ENCODE measurements around the gene RILP.
"Not testable (repeated sequence)": the region's sequence is repeated elsewhere in the genome, so short reads cannot be mapped to it uniquely, and the experiment has no call there.

Gene RILP

GRCh38 chr17:1673041-1673785 lies 23.5 kb upstream of the RILP start:
- H3K4me3 ChIP-seq (ENCODE audit: extremely low read depth, insufficient read depth, low read length, poor library complexity, severe bottlenecking), result no peak overlapping the region
- no peaks in the 10 kb centered on the region for H3K4me1 ChIP-seq (ENCODE audit: control insufficient read depth, insufficient read depth, low read length, poor library complexity, severe bottlenecking)
- H3K36me3 ChIP-seq (ENCODE audit: control insufficient read depth, insufficient read depth, low read length), result peaks cover 98% of the 10 kb centered on the region
- H3K27ac ChIP-seq (ENCODE audit: low read depth, low read length, severe bottlenecking), result no peak overlapping the region
- H3K9me3 ChIP-seq (ENCODE audit: control insufficient read depth, low read length), result no peaks in the 10 kb centered on the region
- 97 to 99% methylated on average over 25 to 26 of the region's 26 CpGs for WGBS, 2 experiments (ENCODE audit: insufficient coverage in 2 of 2)

- not testable (repeated sequence) for H3K4me1 ChIP-seq (ENCODE audit: control insufficient read depth, insufficient read depth, low read length, poor library complexity, severe bottlenecking); H3K9me3 ChIP-seq (ENCODE audit: control insufficient read depth, low read length); H3K27ac ChIP-seq (ENCODE audit: low read depth, low read length, severe bottlenecking); H3K4me3 ChIP-seq (ENCODE audit: extremely low read depth, insufficient read depth, low read length, poor library complexity, severe bottlenecking)
- no CpG with 5 or more reads among the region's 5 CpGs for WGBS, 2 experiments (ENCODE audit: insufficient coverage in 2 of 2)
- peaks cover 92% of the 10 kb centered on the region for H3K36me3 ChIP-seq (ENCODE audit: control insufficient read depth, insufficient read depth, low read length)
These were observed 14.3 kb upstream of the RILP start for GRCh38 chr17:1663934-1664333.

- Histone ChIP-seq H3K36me3 (ENCODE audit: control insufficient read depth, insufficient read depth, low read length) (peaks cover 94% of the 10 kb centered on the region), H3K4me3 (ENCODE audit: extremely low read depth, insufficient read depth, low read length, poor library complexity, severe bottlenecking) (no peak overlapping the region), H3K4me1 (ENCODE audit: control insufficient read depth, insufficient read depth, low read length, poor library complexity, severe bottlenecking) (no peaks in the 10 kb centered on the region), H3K27ac (ENCODE audit: low read depth, low read length, severe bottlenecking) (no peak overlapping the region), H3K9me3 (ENCODE audit: control insufficient read depth, low read length) (no peaks in the 10 kb centered on the region)
- 94 to 100% methylated on average over 12 of the region's 12 CpGs for WGBS, 2 experiments (ENCODE audit: insufficient coverage in 2 of 2)
These were observed 11.4 kb upstream of the RILP start for GRCh38 chr17:1661045-1661444.

GRCh38 chr17:1658100-1658499 lies 8.4 kb upstream of the RILP start:
- Histone ChIP-seq H3K27ac (ENCODE audit: low read depth, low read length, severe bottlenecking) (no peak overlapping the region), H3K36me3 (ENCODE audit: control insufficient read depth, insufficient read depth, low read length) (peaks cover 93% of the 10 kb centered on the region), H3K9me3 (ENCODE audit: control insufficient read depth, low read length) (no peaks in the 10 kb centered on the region), H3K4me1 (ENCODE audit: control insufficient read depth, insufficient read depth, low read length, poor library complexity, severe bottlenecking) (no peaks in the 10 kb centered on the region), H3K4me3 (ENCODE audit: extremely low read depth, insufficient read depth, low read length, poor library complexity, severe bottlenecking) (no peak overlapping the region)
- WGBS, 2 experiments (ENCODE audit: insufficient coverage in 2 of 2), result 90 to 94% methylated on average over 2 to 6 of the region's 9 CpGs

- H3K4me1 ChIP-seq (ENCODE audit: control insufficient read depth, insufficient read depth, low read length, poor library complexity, severe bottlenecking), result peaks cover 18% of the 10 kb centered on the region
- H3K9me3 ChIP-seq (ENCODE audit: control insufficient read depth, low read length), result no peaks in the 10 kb centered on the region
- no peak overlapping the region for H3K4me3 ChIP-seq (ENCODE audit: extremely low read depth, insufficient read depth, low read length, poor library complexity, severe bottlenecking)
- H3K27ac ChIP-seq (ENCODE audit: low read depth, low read length, severe bottlenecking), result no peak overlapping the region
- 95 to 97% methylated on average over 10 to 11 of the region's 14 CpGs for WGBS, 2 experiments (ENCODE audit: insufficient coverage in 2 of 2)
- H3K36me3 ChIP-seq (ENCODE audit: control insufficient read depth, insufficient read depth, low read length), result peaks cover 83% of the 10 kb centered on the region
These were observed 4.1 kb upstream of the RILP start for GRCh38 chr17:1653735-1654134.

GRCh38 chr17:1652794-1653193 lies 3.1 kb upstream of the RILP start:
- not testable (repeated sequence) for H3K27ac ChIP-seq (ENCODE audit: low read depth, low read length, severe bottlenecking); H3K4me3 ChIP-seq (ENCODE audit: extremely low read depth, insufficient read depth, low read length, poor library complexity, severe bottlenecking); H3K9me3 ChIP-seq (ENCODE audit: control insufficient read depth, low read length)
- H3K4me1 ChIP-seq (ENCODE audit: control insufficient read depth, insufficient read depth, low read length, poor library complexity, severe bottlenecking), result peaks cover 25% of the 10 kb centered on the region
- H3K36me3 ChIP-seq (ENCODE audit: control insufficient read depth, insufficient read depth, low read length), result peaks cover 74% of the 10 kb centered on the region
- 89 to 94% methylated on average over 6 to 7 of the region's 7 CpGs for WGBS, 2 experiments (ENCODE audit: insufficient coverage in 2 of 2)

GRCh38 chr17:1651559-1651844 lies 1.8 kb upstream of the RILP start:
- Histone ChIP-seq H3K36me3 (ENCODE audit: control insufficient read depth, insufficient read depth, low read length) (peaks cover 61% of the 10 kb centered on the region), H3K9me3 (ENCODE audit: control insufficient read depth, low read length) (no peaks in the 10 kb centered on the region), H3K27ac (ENCODE audit: low read depth, low read length, severe bottlenecking) (no peak overlapping the region), H3K4me1 (ENCODE audit: control insufficient read depth, insufficient read depth, low read length, poor library complexity, severe bottlenecking) (peaks cover 34% of the 10 kb centered on the region), H3K4me3 (ENCODE audit: extremely low read depth, insufficient read depth, low read length, poor library complexity, severe bottlenecking) (no peak overlapping the region)
- 92 to 100% methylated on average over 3 to 4 of the region's 4 CpGs for WGBS, 2 experiments (ENCODE audit: insufficient coverage in 2 of 2)

GRCh38 chr17:1650731-1651558 lies 1.3 kb upstream of the RILP start:
- no peak overlapping the region for H3K27ac ChIP-seq (ENCODE audit: low read depth, low read length, severe bottlenecking)
- no peak overlapping the region for H3K4me3 ChIP-seq (ENCODE audit: extremely low read depth, insufficient read depth, low read length, poor library complexity, severe bottlenecking)
- H3K36me3 ChIP-seq (ENCODE audit: control insufficient read depth, insufficient read depth, low read length), result peaks cover 55% of the 10 kb centered on the region
- no peaks in the 10 kb centered on the region for H3K9me3 ChIP-seq (ENCODE audit: control insufficient read depth, low read length)
- 92% methylated on average over 13 to 16 of the region's 22 CpGs for WGBS, 2 experiments (ENCODE audit: insufficient coverage in 2 of 2)
- H3K4me1 ChIP-seq (ENCODE audit: control insufficient read depth, insufficient read depth, low read length, poor library complexity, severe bottlenecking), result peaks cover 40% of the 10 kb centered on the region

- WGBS, 2 experiments (ENCODE audit: insufficient coverage in 2 of 2), result 1% methylated on average over 46 to 74 of the region's 100 CpGs
- Histone ChIP-seq H3K9me3 (ENCODE audit: control insufficient read depth, low read length) (no peaks in the 10 kb centered on the region), H3K4me3 (ENCODE audit: extremely low read depth, insufficient read depth, low read length, poor library complexity, severe bottlenecking) (peak overlapping the region; percentile 50), H3K36me3 (ENCODE audit: control insufficient read depth, insufficient read depth, low read length) (peaks cover 41% of the 10 kb centered on the region), H3K4me1 (ENCODE audit: control insufficient read depth, insufficient read depth, low read length, poor library complexity, severe bottlenecking) (peaks cover 57% of the 10 kb centered on the region), H3K27ac (ENCODE audit: low read depth, low read length, severe bottlenecking) (peak overlapping the region; percentile 78)
These were observed 463 bp downstream of the RILP start for GRCh38 chr17:1648963-1649843.

- Histone ChIP-seq H3K9me3 (ENCODE audit: control insufficient read depth, low read length) (no peaks in the 10 kb centered on the region), H3K4me1 (ENCODE audit: control insufficient read depth, insufficient read depth, low read length, poor library complexity, severe bottlenecking) (peaks cover 62% of the 10 kb centered on the region), H3K27ac (ENCODE audit: low read depth, low read length, severe bottlenecking) (peak overlapping the region; percentile 62), H3K4me3 (ENCODE audit: extremely low read depth, insufficient read depth, low read length, poor library complexity, severe bottlenecking) (peak overlapping the region; percentile 33), H3K36me3 (ENCODE audit: control insufficient read depth, insufficient read depth, low read length) (peaks cover 32% of the 10 kb centered on the region)
- 22 to 28% methylated on average over 50 to 52 of the region's 54 CpGs for whole genome bisulfite sequencing, 2 experiments (ENCODE audit: insufficient coverage in 2 of 2)
These were observed 1.3 kb downstream of the RILP start for GRCh38 chr17:1648173-1648962.

All from mesodermal cell (in vitro differentiated cells).